Measurements from ENCODE around the gene OR6Y1.

DNA sequence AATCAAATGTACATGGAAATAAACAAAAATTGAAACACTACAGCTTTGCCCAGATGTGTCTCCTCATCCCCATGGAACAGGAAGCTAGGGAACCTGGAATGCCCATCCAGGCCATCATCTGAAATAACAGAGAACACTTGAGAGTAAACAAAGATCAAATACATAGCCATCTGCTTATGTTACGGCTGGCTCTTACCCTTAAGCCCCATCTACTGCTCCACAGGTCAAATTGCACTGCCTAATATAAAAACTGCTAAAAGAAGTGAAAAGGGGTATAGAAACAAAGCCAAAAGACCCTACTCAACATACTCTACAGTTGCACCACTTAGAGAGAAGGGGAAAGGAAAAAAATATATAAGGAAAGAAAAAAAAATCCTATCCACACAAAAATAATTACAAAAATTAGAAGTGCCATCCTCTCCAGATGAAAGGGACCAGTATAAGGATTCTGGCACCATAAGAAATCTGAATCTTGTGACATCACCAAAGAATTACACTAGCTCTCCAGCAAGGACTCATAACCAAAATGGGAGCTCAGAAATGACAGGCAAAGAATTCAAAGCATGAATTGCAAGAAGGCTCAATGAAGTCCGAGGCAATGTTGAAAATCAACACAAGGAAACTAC is 26.9 kb downstream of the OR6Y1 start:
- TF ChIP-seq, protein P1, sequence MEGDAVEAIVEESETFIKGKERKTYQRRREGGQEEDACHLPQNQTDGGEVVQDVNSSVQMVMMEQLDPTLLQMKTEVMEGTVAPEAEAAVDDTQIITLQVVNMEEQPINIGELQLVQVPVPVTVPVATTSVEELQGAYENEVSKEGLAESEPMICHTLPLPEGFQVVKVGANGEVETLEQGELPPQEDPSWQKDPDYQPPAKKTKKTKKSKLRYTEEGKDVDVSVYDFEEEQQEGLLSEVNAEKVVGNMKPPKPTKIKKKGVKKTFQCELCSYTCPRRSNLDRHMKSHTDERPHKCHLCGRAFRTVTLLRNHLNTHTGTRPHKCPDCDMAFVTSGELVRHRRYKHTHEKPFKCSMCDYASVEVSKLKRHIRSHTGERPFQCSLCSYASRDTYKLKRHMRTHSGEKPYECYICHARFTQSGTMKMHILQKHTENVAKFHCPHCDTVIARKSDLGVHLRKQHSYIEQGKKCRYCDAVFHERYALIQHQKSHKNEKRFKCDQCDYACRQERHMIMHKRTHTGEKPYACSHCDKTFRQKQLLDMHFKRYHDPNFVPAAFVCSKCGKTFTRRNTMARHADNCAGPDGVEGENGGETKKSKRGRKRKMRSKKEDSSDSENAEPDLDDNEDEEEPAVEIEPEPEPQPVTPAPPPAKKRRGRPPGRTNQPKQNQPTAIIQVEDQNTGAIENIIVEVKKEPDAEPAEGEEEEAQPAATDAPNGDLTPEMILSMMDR (IDR thresholded peaks at IDR 0.05 in 8 of 11, conservative IDR thresholded peaks at IDR 0.05 in 3 of 11), result peak in 3 of 11 experiments; percentile 31 to 36 (median 36)
- TF ChIP-seq POLR2A (IDR thresholded peaks at IDR 0.05) (no peak), POLR2AphosphoS5 (IDR thresholded peaks at IDR 0.05) (no peak)
